A549 (cell line): Measurements from ENCODE around the gene BRSK2. TPM values are rescaled to one million over a fixed set of nuclear protein-coding genes. Genes with fewer than 3 reads are reported as not detected.
A peak's percentile ranks its signal among the peaks of the same experiment; 100 is the strongest.

ENCODE experiments used
- ATAC-seq, 2 experiments: fragments of 200-7000 bp in 1 of 2; fragments of >200 bp in 1 of 2; cut with Nextera tagmentation in 1 of 2; cut with Tn5 transposase in 1 of 2; 3 replicates each; pipeline versions ENCODE4 v1.8.0 to v1.9.1; 2018 to 2020; ENCODE audit warnings: mild to moderate bottlenecking in 1 of 2, moderate library complexity in 1 of 2
- CTCF ChIA-PET: fragments of 300-600 bp; sonication (Branson Sonifier 250); formaldehyde crosslinking; extraction: SDS; loops from one replicate; lab custom pipeline; 2021; ENCODE audit warnings: antibody characterized with exemption, inconsistent platforms; lab: Yijun Ruan, JAX
- POLR2A ChIA-PET: fragments of 350-600 bp; formaldehyde crosslinking; extraction: SDS; loops from one replicate; lab custom pipeline; 2021; ENCODE audit warnings: antibody characterized with exemption, inconsistent platforms; lab: Yijun Ruan, JAX
- DNase-seq, 2 experiments: peaks; one replicate each; pipeline versions ENCODE4 v3.0.0 to v3.0.0-alpha.2; 2011 to 2016; ENCODE audit warnings: low read depth in 1 of 2, low spot score in 1 of 2
- FAIRE-seq: peaks from 2 replicates; lab custom pipeline; 2011; peaks lifted over from hg19 to GRCh38; lab: Jason Lieb, UNC
- H3K27ac ChIP-seq, 2 experiments: fragments of >200 bp; sonication (Bioruptor Twin); formaldehyde crosslinking; 3 replicates each; pipeline ENCODE4 v1.5.1; 2016 to 2017
- H3K4me1 ChIP-seq: fragments of >200 bp; sonication (Bioruptor Twin); formaldehyde crosslinking; 3 replicates; pipeline ENCODE4 v1.6.1; 2016
- H3K4me2 ChIP-seq: fragments of >200 bp; sonication (Bioruptor Twin); formaldehyde crosslinking; 3 replicates; pipeline ENCODE4 v1.6.1; 2016
- H3K4me3 ChIP-seq: fragments of >200 bp; sonication (Bioruptor Twin); formaldehyde crosslinking; 3 replicates; pipeline ENCODE4 v1.5.1; 2016
- H3K9me3 ChIP-seq: fragments of >200 bp; sonication (Bioruptor Twin); formaldehyde crosslinking; 3 replicates; pipeline ENCODE4 v1.6.1; 2016
- BHLHE40 ChIP-seq: IDR thresholded peaks from 2 replicates; pipeline ENCODE4 v1.6.1; 2012; ENCODE audit warnings: low read depth, low read length, inconsistent platforms
- CBX2 ChIP-seq: fragments of 200-600 bp; sonication (generic); IDR thresholded peaks from 2 replicates; pipeline ENCODE4 v1.6.1; 2016; ENCODE audit warnings: low read depth, mild to moderate bottlenecking, borderline replicate concordance
- CBX8 ChIP-seq: fragments of 200-600 bp; sonication (generic); IDR thresholded peaks from 2 replicates; pipeline ENCODE4 v1.6.1; 2016
- CEBPB ChIP-seq, 2 experiments: fragments of >200 bp in 1 of 2; sonication (Bioruptor Twin) in 1 of 2; formaldehyde crosslinking in 1 of 2; IDR thresholded peaks; 2 replicates each; pipeline ENCODE4 v1.6.1; 2012 to 2016
- E2F6 ChIP-seq: IDR thresholded peaks from 2 replicates; pipeline ENCODE4 v1.6.1; 2012; ENCODE audit warnings: low read depth, borderline replicate concordance
- EHF ChIP-seq: fragments of 250-450 bp; sonication (Bioruptor Pico); IDR thresholded peaks from 2 replicates; pipeline ENCODE4 v1.5.0; 2020; ENCODE audit warnings: mild to moderate bottlenecking
- EHMT2 ChIP-seq: fragments of 200-600 bp; sonication (generic); IDR thresholded peaks from 2 replicates; pipeline ENCODE4 v1.6.1; 2016; ENCODE audit warnings: antibody characterized with exemption, low read depth, mild to moderate bottlenecking, moderate library complexity
- EP300 ChIP-seq, 2 experiments: fragments of >200 bp; sonication (Bioruptor Twin); formaldehyde crosslinking; IDR thresholded peaks; 2 replicates in 1 of 2; 3 replicates in 1 of 2; pipeline ENCODE4 v1.6.1; 2016 to 2017
- ESRRA ChIP-seq: fragments of 150-350 bp; IDR thresholded peaks from 2 replicates; pipeline ENCODE4 v1.6.1; 2014; ENCODE audit warnings: mild to moderate bottlenecking, low read length, borderline replicate concordance
- FOSB ChIP-seq: fragments of 250-450 bp; sonication (Bioruptor Pico); IDR thresholded peaks from 2 replicates; pipeline ENCODE4 v1.5.0; 2020; ENCODE audit warnings: mild to moderate bottlenecking, moderate library complexity
- HDAC2 ChIP-seq: fragments of 200-600 bp; sonication (generic); IDR thresholded peaks from 2 replicates; pipeline ENCODE4 v1.6.1; 2016
- HES2 ChIP-seq: fragments of >200 bp; sonication (Bioruptor Twin); formaldehyde crosslinking; IDR thresholded peaks from 2 replicates; pipeline ENCODE4 v1.6.1; 2016
- HEYL ChIP-seq: fragments of 250-450 bp; sonication (Bioruptor Pico); IDR thresholded peaks from 2 replicates; pipeline ENCODE4 v1.8.0; 2021; ENCODE audit warnings: mild to moderate bottlenecking, moderate library complexity
- HOXA7 ChIP-seq: fragments of 250-450 bp; sonication (Bioruptor Pico); IDR thresholded peaks from 2 replicates; pipeline ENCODE4 v1.5.0; 2020; ENCODE audit warnings: mild to moderate bottlenecking, moderate library complexity
- HOXB5 ChIP-seq: fragments of 250-450 bp; sonication (Bioruptor Pico); IDR thresholded peaks from 2 replicates; pipeline ENCODE4 v1.5.0; 2020; ENCODE audit warnings: mild to moderate bottlenecking, moderate library complexity
- JUN ChIP-seq, 2 experiments: fragments of >200 bp; sonication (Bioruptor Twin); formaldehyde crosslinking; IDR thresholded peaks; 2 replicates in 1 of 2; 3 replicates in 1 of 2; pipeline ENCODE4 v1.6.1; 2016 to 2017
- JUNB ChIP-seq: fragments of >200 bp; sonication (Bioruptor Twin); formaldehyde crosslinking; IDR thresholded peaks from 2 replicates; pipeline ENCODE4 v1.6.1; 2016
- KDM5A ChIP-seq: fragments of 200-600 bp; sonication (generic); IDR thresholded peaks from 2 replicates; pipeline ENCODE4 v1.6.1; 2016; ENCODE audit warnings: antibody characterized with exemption, mild to moderate bottlenecking
- MAFK ChIP-seq: fragments of 450-650 bp; IDR thresholded peaks from 2 replicates; pipeline ENCODE4 v1.6.1; 2014; ENCODE audit not compliant: partially characterized antibody
- MAX ChIP-seq: IDR thresholded peaks from 2 replicates; pipeline ENCODE4 v1.6.1; 2012
- MYC ChIP-seq: IDR thresholded peaks from 2 replicates; pipeline ENCODE4 v1.6.1; 2012; ENCODE audit warnings: mild to moderate bottlenecking, inconsistent platforms, low read length, improper control_type of control experiment, borderline replicate concordance
- NFE2L2 ChIP-seq: fragments of 150-350 bp; conservative IDR thresholded peaks from 2 replicates; pipeline ENCODE4 v1.6.1; 2014; ENCODE audit warnings: low read length
- NPAS2 ChIP-seq: fragments of 250-450 bp; sonication (Bioruptor Pico); IDR thresholded peaks from 2 replicates; pipeline ENCODE4 v1.8.0; 2022; ENCODE audit warnings: mild to moderate bottlenecking, moderate library complexity, borderline replicate concordance
- NR3C1 ChIP-seq: fragments of >200 bp; sonication (Bioruptor Twin); formaldehyde crosslinking; IDR thresholded peaks from 3 replicates; pipeline ENCODE4 v1.6.1; 2017
- PBX3 ChIP-seq: IDR thresholded peaks from 2 replicates; pipeline ENCODE4 v1.6.1; 2012
- PHF8 ChIP-seq: fragments of 200-600 bp; sonication (generic); IDR thresholded peaks from 2 replicates; pipeline ENCODE4 v1.6.1; 2016; ENCODE audit warnings: low read depth, mild to moderate bottlenecking, antibody characterized with exemption, moderate library complexity, borderline replicate concordance
- POLR2A ChIP-seq: IDR thresholded peaks from 2 replicates; pipeline ENCODE4 v1.6.1; 2012; ENCODE audit warnings: mild to moderate bottlenecking, low read length
- RCOR1 ChIP-seq: fragments of 150-350 bp; IDR thresholded peaks from 2 replicates; pipeline ENCODE4 v1.6.1; 2014; ENCODE audit warnings: antibody characterized with exemption, low read length, low read depth
- RFX5 ChIP-seq: fragments of 450-650 bp; IDR thresholded peaks from 2 replicates; pipeline ENCODE4 v1.7.1; 2014; ENCODE audit warnings: antibody characterized with exemption, mild to moderate bottlenecking, moderate library complexity
- SREBF2 ChIP-seq: fragments of 450-650 bp; IDR thresholded peaks from 2 replicates; pipeline ENCODE4 v1.6.1; 2014; ENCODE audit warnings: mild to moderate bottlenecking, moderate library complexity
- ZNF302 ChIP-seq: fragments of 250-450 bp; sonication (Bioruptor Pico); IDR thresholded peaks from 2 replicates; pipeline ENCODE4 v1.9.0; 2021; ENCODE audit warnings: inconsistent platforms, mild to moderate bottlenecking, moderate library complexity
- ZSCAN20 ChIP-seq: fragments of 250-450 bp; sonication (Bioruptor Pico); IDR thresholded peaks from 2 replicates; pipeline ENCODE4 v1.8.0; 2022; ENCODE audit warnings: mild to moderate bottlenecking, moderate library complexity
- WGBS: methylation state at CpG from one replicate; pipeline ENCODE4 v1.1.6; 2017; ENCODE audit errors: missing lambda C conversion rate; 5-methylcytosine and 5-hydroxymethylcytosine counted together
- polyA plus RNA-seq, 4 experiments: library from polyadenylated mRNA; depleted of rRNA in 3 of 4; stranded (reverse); fragments of >200 nt; fragmentation: RNase III in 1 of 4; extraction: RNeasy Plus Mini Kit Qiagen cat#74134 plus additional on column Dnase treatment in 1 of 4; gene quantifications; 2 replicates in 3 of 4; 3 replicates in 1 of 4; pipeline ENCODE4 v1.2.3, GENCODE V29; 2011 to 2017
- TF ChIP-seq, protein P1 (sequence below): fragments of 450-650 bp; IDR thresholded peaks from 2 replicates; pipeline ENCODE4 v1.6.1; 2014; ENCODE audit warnings: antibody characterized with exemption

Gene BRSK2
- polyA plus RNA-seq, 2 of the 4 experiments (the other 2 are of a cell fraction), result 3.8 to 10.1 TPM

DNA sequence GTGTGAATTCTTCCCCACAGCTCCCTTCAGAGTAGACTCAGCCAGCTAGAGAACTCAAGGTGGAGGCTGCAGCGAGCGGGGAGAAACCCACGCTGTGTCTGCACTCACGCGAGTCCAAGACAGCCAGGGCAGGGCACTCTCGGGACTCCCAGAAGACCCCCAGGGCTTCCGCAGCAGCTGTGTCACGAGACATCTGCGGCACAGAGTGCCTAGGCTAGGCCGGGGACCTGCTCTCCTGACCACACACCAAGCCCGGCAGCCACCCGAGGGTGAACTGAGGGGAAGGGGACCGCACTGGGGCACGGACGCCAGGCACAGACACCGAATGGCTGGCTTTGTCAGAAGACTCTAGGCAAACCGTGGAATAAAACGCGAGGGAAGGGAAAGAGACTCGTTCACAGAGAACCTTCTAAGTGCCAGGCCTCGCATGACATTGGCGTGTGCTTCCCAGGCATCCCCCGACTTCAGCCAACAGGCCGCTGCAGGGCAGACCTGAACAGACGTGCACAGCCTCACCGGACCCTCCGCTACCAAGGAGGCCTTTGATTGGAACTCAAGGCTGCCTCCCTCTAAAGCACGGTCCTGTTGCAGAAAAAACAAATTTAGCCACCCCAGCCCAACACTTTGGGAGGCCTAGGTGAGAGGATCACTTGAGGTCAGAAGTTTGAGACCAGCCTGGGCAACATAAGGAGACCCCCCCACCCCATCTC is 115.0 kb downstream of the BRSK2 start:
- no peak for ATAC-seq
- Histone ChIP-seq H3K27ac (no peak overlapping the region), H3K9me3 (no peaks in the 10 kb centered on the region), H3K4me3 (no peak overlapping the region), H3K4me2 (no peak overlapping the region), H3K4me1 (no peaks in the 10 kb centered on the region)
- TF ChIP-seq ESRRA, result no peak
- no peak for DNase-seq
- no peak for FAIRE-seq
- POLR2A ChIA-PET, result no interaction called here
- WGBS, result 94% methylated on average over 21 of the region's 28 CpGs
- CTCF ChIA-PET, result interaction anchor here (1.0 to 4.3 kb wide), 5 partner anchors 10 to 39 kb away, joined by 3 to 21 read pairs (median 4); no protein-coding TSS in a partner anchor

DNA sequence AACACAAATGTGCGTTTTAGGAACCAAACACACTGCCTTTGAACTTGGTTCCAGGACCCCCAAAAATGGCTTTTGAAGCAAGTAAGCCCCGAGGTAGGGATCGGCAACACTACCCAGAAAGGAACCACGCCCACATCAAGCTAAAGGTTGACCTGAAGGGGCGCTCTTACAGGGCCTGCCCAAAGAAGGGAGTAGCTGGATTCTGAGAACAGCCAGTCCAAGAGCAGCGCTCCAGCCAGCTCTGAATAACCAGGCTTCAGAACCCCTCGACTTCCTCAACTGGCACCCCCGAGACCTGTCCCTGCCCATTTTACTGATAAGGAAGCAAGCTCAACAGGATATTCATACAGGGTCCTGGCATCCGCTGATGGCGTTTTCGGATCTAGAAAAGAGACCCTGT is 115.7 kb downstream of the BRSK2 start:
- DNase-seq (no peak), ATAC-seq (peak in 1 of 2 experiments; percentile 61; a peak in 3 of 6 replicates)
- CTCF ChIA-PET, result interaction anchor here (1.0 to 4.3 kb wide), 6 partner anchors 9 to 41 kb away, joined by 3 to 21 read pairs (median 4); no protein-coding TSS in a partner anchor
- 66% methylated on average over 11 of the region's 11 CpGs for WGBS
- Histone ChIP-seq H3K27ac (no peak overlapping the region), H3K4me3 (no peak overlapping the region), H3K4me2 (no peak overlapping the region)
- POLR2A ChIA-PET, result no interaction called here
- TF ChIP-seq EP300 (IDR thresholded peaks at IDR 0.05) (no peak), JUNB (no peak), HDAC2 (no peak), BHLHE40 (no peak), RCOR1 (no peak), EHF (CRISPR knock-in tag) (no peak), POLR2A (no peak), MAFK (no peak), MYC (no peak), JUN (IDR thresholded peaks at IDR 0.05) (no peak), HOXB5 (CRISPR knock-in tag) (no peak), ESRRA (no peak), ZSCAN20 (no peak), ZNF302 (CRISPR knock-in tag) (no peak), CBX2 (no peak), RFX5 (no peak), PBX3 (no peak)
- TF ChIP-seq, all 56 proteins: peak for 0
- no peaks in the 10 kb centered on the region for H3K9me3 ChIP-seq
- H3K4me1 ChIP-seq, result no peaks in the 10 kb centered on the region
- no peak for FAIRE-seq

DNA sequence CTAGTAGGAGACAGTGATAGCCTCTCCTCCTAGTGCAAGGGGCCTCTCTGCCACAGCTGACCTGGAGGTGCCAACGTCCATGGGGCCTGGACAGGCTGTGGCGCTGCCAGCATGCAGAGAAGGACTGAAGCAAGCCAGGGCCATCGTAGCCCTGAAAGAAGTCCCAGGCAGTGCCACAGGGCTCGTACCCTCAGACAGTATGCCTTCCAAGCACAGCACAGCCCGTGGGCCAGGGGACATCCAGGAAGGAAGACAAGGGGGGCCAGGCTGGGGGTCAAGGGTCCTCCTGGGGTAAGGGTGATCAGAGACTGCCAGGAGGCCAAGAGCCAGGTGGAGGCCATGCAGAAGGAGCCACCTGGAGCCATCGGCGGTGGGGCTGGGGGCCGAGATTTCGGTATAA is 117.2 kb downstream of the BRSK2 start:
- ChIA-PET POLR2A (no interaction called here), CTCF (interaction anchor here (1.1 to 1.9 kb wide), 2 partner anchors 9 to 18 kb away, joined by 3 to 7 read pairs; no protein-coding TSS in a partner anchor)
- ATAC-seq (no peak), DNase-seq (no peak), FAIRE-seq (no peak)
- no peak overlapping the region for H3K27ac ChIP-seq
- 92% methylated on average over 4 of the region's 9 CpGs for whole genome bisulfite sequencing
- no peak overlapping the region for H3K4me3 ChIP-seq
- H3K4me2 ChIP-seq, result no peak overlapping the region
- TF ChIP-seq JUNB (no peak), HOXA7 (CRISPR knock-in tag) (no peak), E2F6 (no peak), NPAS2 (CRISPR knock-in tag) (no peak), SREBF2 (no peak), KDM5A (no peak), NR3C1 (no peak), NFE2L2 (no peak), CBX2 (no peak), CBX8 (no peak), JUN (IDR thresholded peaks at IDR 0.05) (no peak), EHMT2 (no peak), CEBPB (IDR thresholded peaks at IDR 0.05) (no peak), FOSB (CRISPR knock-in tag) (no peak), ZNF302 (CRISPR knock-in tag) (no peak), HEYL (CRISPR knock-in tag) (no peak), MAX (no peak), HES2 (no peak), PHF8 (no peak)
- TF ChIP-seq, protein P1, sequence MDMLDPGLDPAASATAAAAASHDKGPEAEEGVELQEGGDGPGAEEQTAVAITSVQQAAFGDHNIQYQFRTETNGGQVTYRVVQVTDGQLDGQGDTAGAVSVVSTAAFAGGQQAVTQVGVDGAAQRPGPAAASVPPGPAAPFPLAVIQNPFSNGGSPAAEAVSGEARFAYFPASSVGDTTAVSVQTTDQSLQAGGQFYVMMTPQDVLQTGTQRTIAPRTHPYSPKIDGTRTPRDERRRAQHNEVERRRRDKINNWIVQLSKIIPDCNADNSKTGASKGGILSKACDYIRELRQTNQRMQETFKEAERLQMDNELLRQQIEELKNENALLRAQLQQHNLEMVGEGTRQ, result no peak
- H3K4me1 ChIP-seq, result no peaks in the 10 kb centered on the region
- H3K9me3 ChIP-seq, result no peaks in the 10 kb centered on the region
